ENCODE measurements around the gene TLL2. TPM values are rescaled to one million over a fixed set of nuclear protein-coding genes. Genes with fewer than 3 reads are reported as not detected.

TLL2 gene
- polyA plus RNA-seq, 4 donors, result 0.46 to 1.6 (median 0.54) TPM; not detected in 1

DNA sequence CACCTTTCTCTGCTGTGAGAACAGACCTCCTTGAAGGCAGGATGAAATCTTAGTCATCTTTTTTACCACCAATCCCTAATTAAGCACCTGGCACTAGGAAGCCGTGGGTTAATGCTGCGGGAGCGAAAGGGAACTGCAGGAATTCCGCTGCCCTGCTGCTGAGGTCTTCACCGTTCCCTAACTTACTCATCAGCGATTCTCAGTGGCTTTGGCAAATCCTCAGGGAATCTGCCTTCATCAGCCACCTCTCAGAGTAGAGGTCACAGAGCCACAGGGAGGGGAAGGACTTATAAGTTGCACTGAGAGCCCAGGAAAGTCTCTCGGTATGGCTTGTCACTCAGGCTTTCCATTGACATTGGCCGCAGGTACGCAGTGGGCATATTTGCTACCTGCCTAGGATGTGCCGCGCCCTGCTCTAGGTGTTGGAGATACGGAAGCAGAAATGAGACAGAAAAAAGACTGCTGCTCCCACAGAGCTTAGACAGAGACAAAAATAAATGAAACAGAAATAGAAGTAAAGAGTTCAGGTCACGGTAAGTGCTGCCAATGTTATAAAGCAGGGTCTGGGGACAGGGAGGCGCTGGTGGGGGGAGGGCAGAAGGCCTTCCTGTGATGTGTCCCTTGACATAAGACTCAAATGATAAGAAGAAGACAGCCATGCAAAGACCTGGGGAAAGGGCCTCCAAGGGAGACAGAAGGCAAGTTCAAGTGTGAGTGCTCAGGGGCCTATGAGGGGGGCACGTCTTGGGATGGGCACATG, 82.3 kb downstream of the TLL2 start:
- FAIRE-seq, result no peak

DNA sequence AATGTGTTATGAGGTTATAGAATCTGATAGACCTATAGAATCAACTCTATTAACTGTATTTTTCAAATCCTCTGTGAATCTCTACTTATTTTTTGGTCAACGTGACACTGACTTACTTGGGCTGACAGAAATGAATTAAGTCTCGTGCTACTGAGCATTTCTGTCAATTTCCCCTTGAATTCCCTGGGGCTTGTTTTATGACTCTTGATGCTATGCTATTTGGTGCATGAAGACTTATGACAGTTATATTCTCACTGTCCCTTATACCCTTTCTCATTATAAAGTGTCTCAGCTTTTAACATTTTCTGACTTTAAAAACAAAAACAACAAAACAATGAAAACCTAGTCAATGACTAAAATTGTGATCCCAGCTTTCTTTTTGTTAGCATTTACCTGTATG, 86.4 kb downstream of the TLL2 start:
- WGBS, 3 donors, result 75 to 87% (median 81%) methylated on average over 2 of the region's 2 CpGs
- Histone ChIP-seq H3K4me3 (ENCODE audit: low read depth in 1 of 3, low read length in 3 of 3) (no peak overlapping the region), H3K4me1 (ENCODE audit: control insufficient read depth in 3 of 3, insufficient read depth in 2 of 3, low read depth in 1 of 3, low read length in 2 of 3) (no peaks in the 10 kb centered on the region), H3K27ac (ENCODE audit: low read depth in 1 of 3, low read length in 2 of 3) (no peak overlapping the region), H3K27me3 (ENCODE audit: control insufficient read depth in 3 of 3, insufficient read depth in 3 of 3, low read length in 3 of 3) (peaks cover 0 to 8% (median 4%) of the 10 kb centered on the region in 3 donors), H3K9me3 (ENCODE audit: control insufficient read depth in 2 of 2, insufficient read depth in 1 of 2, low read depth in 1 of 2, low read length in 1 of 2) (no peaks in the 10 kb centered on the region), H3K36me3 (ENCODE audit: control insufficient read depth in 3 of 3, insufficient read depth in 2 of 3, low read depth in 1 of 3, low read length in 3 of 3) (no peaks in the 10 kb centered on the region)
- DNase-seq, result no peak
- no peak for FAIRE-seq

More for the DNA sequence above, 82.3 kb downstream of the TLL2 start:
- H3K27me3 ChIP-seq (ENCODE audit: control insufficient read depth in 3 of 3, insufficient read depth in 3 of 3, low read length in 3 of 3), result peaks cover 0 to 8% (median 4%) of the 10 kb centered on the region in 3 donors
- H3K36me3 ChIP-seq (ENCODE audit: control insufficient read depth in 3 of 3, insufficient read depth in 2 of 3, low read depth in 1 of 3, low read length in 3 of 3), result no peaks in the 10 kb centered on the region
- H3K9me3 ChIP-seq (ENCODE audit: control insufficient read depth in 2 of 2, insufficient read depth in 1 of 2, low read depth in 1 of 2, low read length in 1 of 2), result no peaks in the 10 kb centered on the region
- DNase-seq, result no peak
- 79 to 82% (median 81%) methylated on average over 15 of the region's 15 CpGs for WGBS, 3 donors
- H3K27ac ChIP-seq (ENCODE audit: low read depth in 1 of 3, low read length in 2 of 3), result no peak overlapping the region
- H3K4me1 ChIP-seq (ENCODE audit: control insufficient read depth in 3 of 3, insufficient read depth in 2 of 3, low read depth in 1 of 3, low read length in 2 of 3), result no peaks in the 10 kb centered on the region
- H3K4me3 ChIP-seq (ENCODE audit: low read depth in 1 of 3, low read length in 3 of 3), result no peak overlapping the region

- Histone ChIP-seq H3K9me3 (ENCODE audit: control insufficient read depth in 2 of 2, insufficient read depth in 1 of 2, low read depth in 1 of 2, low read length in 1 of 2) (no peaks in the 10 kb centered on the region), H3K27me3 (ENCODE audit: control insufficient read depth in 3 of 3, insufficient read depth in 3 of 3, low read length in 3 of 3) (no peaks in the 10 kb centered on the region), H3K27ac (ENCODE audit: low read depth in 1 of 3, low read length in 2 of 3) (no peak overlapping the region), H3K36me3 (ENCODE audit: control insufficient read depth in 3 of 3, insufficient read depth in 2 of 3, low read depth in 1 of 3, low read length in 3 of 3) (no peaks in the 10 kb centered on the region), H3K4me1 (ENCODE audit: control insufficient read depth in 3 of 3, insufficient read depth in 2 of 3, low read depth in 1 of 3, low read length in 2 of 3) (no peaks in the 10 kb centered on the region), H3K4me3 (ENCODE audit: low read depth in 1 of 3, low read length in 3 of 3) (no peak overlapping the region)
- FAIRE-seq (no peak), DNase-seq (no peak)
- WGBS, 3 donors, result 88 to 96% (median 91%) methylated on average over 9 of the region's 9 CpGs
Observed at GRCh38 chr10:96422525-96422924, 91.2 kb downstream of the TLL2 start.

DNA sequence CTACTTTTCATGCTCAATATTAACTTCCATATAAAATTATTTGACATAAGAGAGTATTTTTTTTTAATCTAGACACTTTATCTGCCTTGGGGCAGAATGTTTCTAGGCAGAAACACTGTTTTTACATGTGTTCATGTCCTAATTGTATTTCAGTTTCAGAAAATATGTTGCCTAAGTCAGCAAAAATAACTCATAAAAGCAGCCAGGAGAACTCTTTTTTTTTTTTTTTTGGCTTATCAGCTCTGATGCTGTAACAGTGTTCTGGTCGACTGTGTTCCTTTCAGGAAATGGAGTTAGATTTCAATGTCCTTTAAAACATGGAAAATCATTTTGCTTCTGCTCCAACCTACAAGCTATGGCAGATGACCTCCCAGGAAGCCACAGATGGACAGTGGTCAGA, 91.7 kb downstream of the TLL2 start:
- Histone ChIP-seq H3K4me3 (ENCODE audit: low read depth in 1 of 3, low read length in 3 of 3) (no peak overlapping the region), H3K4me1 (ENCODE audit: control insufficient read depth in 3 of 3, insufficient read depth in 2 of 3, low read depth in 1 of 3, low read length in 2 of 3) (no peaks in the 10 kb centered on the region), H3K27me3 (ENCODE audit: control insufficient read depth in 3 of 3, insufficient read depth in 3 of 3, low read length in 3 of 3) (no peaks in the 10 kb centered on the region), H3K27ac (ENCODE audit: low read depth in 1 of 3, low read length in 2 of 3) (no peak overlapping the region), H3K9me3 (ENCODE audit: control insufficient read depth in 2 of 2, insufficient read depth in 1 of 2, low read depth in 1 of 2, low read length in 1 of 2) (no peaks in the 10 kb centered on the region), H3K36me3 (ENCODE audit: control insufficient read depth in 3 of 3, insufficient read depth in 2 of 3, low read depth in 1 of 3, low read length in 3 of 3) (no peaks in the 10 kb centered on the region)
- 14 to 35% (median 21%) methylated on average over 1 of the region's 1 CpG for WGBS, 3 donors
- FAIRE-seq (no peak), DNase-seq (peak in 1 of 2 donors; percentile 20)

- Histone ChIP-seq H3K27me3 (ENCODE audit: control insufficient read depth in 3 of 3, insufficient read depth in 3 of 3, low read length in 3 of 3) (no peaks in the 10 kb centered on the region), H3K4me1 (ENCODE audit: control insufficient read depth in 3 of 3, insufficient read depth in 2 of 3, low read depth in 1 of 3, low read length in 2 of 3) (peaks cover 0 to 2% (median 0%) of the 10 kb centered on the region in 3 donors), H3K36me3 (ENCODE audit: control insufficient read depth in 3 of 3, insufficient read depth in 2 of 3, low read depth in 1 of 3, low read length in 3 of 3) (no peaks in the 10 kb centered on the region), H3K27ac (ENCODE audit: low read depth in 1 of 3, low read length in 2 of 3) (no peak overlapping the region), H3K4me3 (ENCODE audit: low read depth in 1 of 3, low read length in 3 of 3) (no peak overlapping the region), H3K9me3 (ENCODE audit: control insufficient read depth in 2 of 2, insufficient read depth in 1 of 2, low read depth in 1 of 2, low read length in 1 of 2) (no peaks in the 10 kb centered on the region)
- DNase-seq (no peak), FAIRE-seq (no peak)
- 80 to 89% (median 82%) methylated on average over 15 of the region's 15 CpGs for whole genome bisulfite sequencing, 3 donors
Observed at GRCh38 chr10:96420228-96421009, 93.3 kb downstream of the TLL2 start.

GRCh38 chr10:96419351-96419750, 94.4 kb downstream of the TLL2 start:
- no peaks in the 10 kb centered on the region for H3K9me3 ChIP-seq (ENCODE audit: control insufficient read depth in 2 of 2, insufficient read depth in 1 of 2, low read depth in 1 of 2, low read length in 1 of 2)
- H3K27ac ChIP-seq (ENCODE audit: low read depth in 1 of 3, low read length in 2 of 3), result no peak overlapping the region
- DNase-seq, result no peak
- no peaks in the 10 kb centered on the region for H3K36me3 ChIP-seq (ENCODE audit: control insufficient read depth in 3 of 3, insufficient read depth in 2 of 3, low read depth in 1 of 3, low read length in 3 of 3)
- peaks cover 0 to 2% (median 0%) of the 10 kb centered on the region in 3 donors for H3K4me1 ChIP-seq (ENCODE audit: control insufficient read depth in 3 of 3, insufficient read depth in 2 of 3, low read depth in 1 of 3, low read length in 2 of 3)
- 87 to 97% (median 94%) methylated on average over 3 of the region's 3 CpGs for WGBS, 3 donors
- no peak for FAIRE-seq
- H3K27me3 ChIP-seq (ENCODE audit: control insufficient read depth in 3 of 3, insufficient read depth in 3 of 3, low read length in 3 of 3), result peaks cover 0 to 7% (median 0%) of the 10 kb centered on the region in 3 donors
- H3K4me3 ChIP-seq (ENCODE audit: low read depth in 1 of 3, low read length in 3 of 3), result no peak overlapping the region

DNA sequence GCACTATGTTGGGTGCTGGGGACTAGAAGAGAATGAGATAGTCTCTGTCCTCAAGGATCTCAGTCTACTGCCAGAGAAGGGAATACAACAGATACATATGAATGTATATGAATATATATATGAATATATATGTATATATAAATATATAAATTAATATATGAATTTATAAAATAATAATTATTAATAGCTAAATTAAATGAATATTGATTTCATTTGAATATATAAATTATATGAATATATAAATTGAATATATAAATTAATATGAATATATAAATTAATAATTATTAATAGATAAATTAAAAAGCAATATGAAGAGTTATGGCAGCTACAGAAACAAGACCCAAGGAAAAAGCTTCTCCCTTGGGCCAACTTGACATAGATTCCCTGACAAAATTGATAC, 95.1 kb downstream of the TLL2 start:
- no peak for FAIRE-seq

GRCh38 chr10:96417441-96417840, 96.3 kb downstream of the TLL2 start:
- Histone ChIP-seq H3K27ac (ENCODE audit: low read depth in 1 of 3, low read length in 2 of 3) (no peak overlapping the region), H3K27me3 (ENCODE audit: control insufficient read depth in 3 of 3, insufficient read depth in 3 of 3, low read length in 3 of 3) (peaks cover 0 to 9% (median 0%) of the 10 kb centered on the region in 3 donors), H3K36me3 (ENCODE audit: control insufficient read depth in 3 of 3, insufficient read depth in 2 of 3, low read depth in 1 of 3, low read length in 3 of 3) (no peaks in the 10 kb centered on the region), H3K4me3 (ENCODE audit: low read depth in 1 of 3, low read length in 3 of 3) (no peak overlapping the region), H3K9me3 (ENCODE audit: control insufficient read depth in 2 of 2, insufficient read depth in 1 of 2, low read depth in 1 of 2, low read length in 1 of 2) (no peaks in the 10 kb centered on the region), H3K4me1 (ENCODE audit: control insufficient read depth in 3 of 3, insufficient read depth in 2 of 3, low read depth in 1 of 3, low read length in 2 of 3) (peaks cover 0 to 2% (median 0%) of the 10 kb centered on the region in 3 donors)
- DNase-seq (no peak), FAIRE-seq (no peak)
- WGBS, 3 donors, result 81 to 90% (median 87%) methylated on average over 3 of the region's 3 CpGs

More for the DNA sequence above, 95.1 kb downstream of the TLL2 start:
- H3K27me3 ChIP-seq (ENCODE audit: control insufficient read depth in 3 of 3, insufficient read depth in 3 of 3, low read length in 3 of 3), result peaks cover 0 to 7% (median 0%) of the 10 kb centered on the region in 3 donors
- no peaks in the 10 kb centered on the region for H3K9me3 ChIP-seq (ENCODE audit: control insufficient read depth in 2 of 2, insufficient read depth in 1 of 2, low read depth in 1 of 2, low read length in 1 of 2)
- no peaks in the 10 kb centered on the region for H3K36me3 ChIP-seq (ENCODE audit: control insufficient read depth in 3 of 3, insufficient read depth in 2 of 3, low read depth in 1 of 3, low read length in 3 of 3)
- no peak overlapping the region for H3K27ac ChIP-seq (ENCODE audit: low read depth in 1 of 3, low read length in 2 of 3)
- DNase-seq, result no peak
- H3K4me1 ChIP-seq (ENCODE audit: control insufficient read depth in 3 of 3, insufficient read depth in 2 of 3, low read depth in 1 of 3, low read length in 2 of 3), result peaks cover 0 to 2% (median 0%) of the 10 kb centered on the region in 3 donors
- H3K4me3 ChIP-seq (ENCODE audit: low read depth in 1 of 3, low read length in 3 of 3), result no peak overlapping the region
